ENCODE data around the gene IL4R. TPM values are rescaled to one million over a fixed set of nuclear protein-coding genes. Genes with fewer than 3 reads are reported as not detected.

IL4R gene
- polyA plus RNA-seq, 1 donor from 2014 or later = 0.07 TPM

DNA sequence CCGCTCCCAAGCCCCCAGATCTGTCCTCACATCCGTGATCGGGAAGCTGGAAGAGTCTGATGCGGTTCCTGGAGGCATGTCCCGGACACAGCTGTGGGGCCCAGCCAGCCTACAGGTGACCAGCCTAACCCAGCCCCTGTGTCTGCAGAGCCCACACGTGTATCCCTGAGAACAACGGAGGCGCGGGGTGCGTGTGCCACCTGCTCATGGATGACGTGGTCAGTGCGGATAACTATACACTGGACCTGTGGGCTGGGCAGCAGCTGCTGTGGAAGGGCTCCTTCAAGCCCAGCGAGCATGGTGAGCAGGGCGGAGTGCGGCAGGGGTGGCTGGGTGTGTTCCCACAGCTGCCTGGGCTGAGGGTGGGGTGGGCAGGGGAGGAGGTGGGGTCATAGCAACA is 30.9 kb downstream of the IL4R start:
- Histone ChIP-seq H2AFZ (ENCODE audit: low read depth, low read length) (no peak overlapping the region), H3K9me3 (ENCODE audit: low read length) (no peaks in the 10 kb centered on the region), H3K36me3 (ENCODE audit: insufficient read depth, low read length) (no peaks in the 10 kb centered on the region), H3K27me3 (ENCODE audit: insufficient read depth, low read depth, low read length) (no peaks in the 10 kb centered on the region), H3K4me2 (ENCODE audit: low read length) (no peak overlapping the region), H3K27ac (ENCODE audit: low read length) (no peak overlapping the region), H4K20me1 (ENCODE audit: insufficient read depth) (no peaks in the 10 kb centered on the region), H3K9me2 (ENCODE audit: insufficient read depth, low read length) (no peaks in the 10 kb centered on the region), H3K79me2 (replicated peaks; ENCODE audit: insufficient read depth, low read length) (no peaks in the 10 kb centered on the region), H3K4me3 (ENCODE audit: low read length) (no peak overlapping the region), H3K9ac (ENCODE audit: low read length) (no peak overlapping the region), H3F3A (ENCODE audit: insufficient read depth, low read length, poor library complexity, severe bottlenecking) (no peaks in the 10 kb centered on the region)
- TF ChIP-seq POLR2AphosphoS5 (IDR thresholded peaks at IDR 0.05) (no peak), SMC3 (conservative IDR thresholded peaks at IDR 0.05; ENCODE audit: poor library complexity) (no peak), MXI1 (conservative IDR thresholded peaks at IDR 0.05; ENCODE audit: poor library complexity, severe bottlenecking) (no peak), REST (IDR thresholded peaks at IDR 0.05; ENCODE audit: borderline replicate concordance) (no peak), TAF1 (IDR thresholded peaks at IDR 0.05; ENCODE audit: low read depth) (no peak), EP300 (conservative IDR thresholded peaks at IDR 0.05; ENCODE audit: poor library complexity, severe bottlenecking) (no peak), EZH2 (IDR thresholded peaks at IDR 0.05; ENCODE audit: borderline replicate concordance, insufficient read depth, low read length, poor library complexity, severe bottlenecking) (no peak), RAD21 (conservative IDR thresholded peaks at IDR 0.05) (no peak)
- TF ChIP-seq, protein P1, sequence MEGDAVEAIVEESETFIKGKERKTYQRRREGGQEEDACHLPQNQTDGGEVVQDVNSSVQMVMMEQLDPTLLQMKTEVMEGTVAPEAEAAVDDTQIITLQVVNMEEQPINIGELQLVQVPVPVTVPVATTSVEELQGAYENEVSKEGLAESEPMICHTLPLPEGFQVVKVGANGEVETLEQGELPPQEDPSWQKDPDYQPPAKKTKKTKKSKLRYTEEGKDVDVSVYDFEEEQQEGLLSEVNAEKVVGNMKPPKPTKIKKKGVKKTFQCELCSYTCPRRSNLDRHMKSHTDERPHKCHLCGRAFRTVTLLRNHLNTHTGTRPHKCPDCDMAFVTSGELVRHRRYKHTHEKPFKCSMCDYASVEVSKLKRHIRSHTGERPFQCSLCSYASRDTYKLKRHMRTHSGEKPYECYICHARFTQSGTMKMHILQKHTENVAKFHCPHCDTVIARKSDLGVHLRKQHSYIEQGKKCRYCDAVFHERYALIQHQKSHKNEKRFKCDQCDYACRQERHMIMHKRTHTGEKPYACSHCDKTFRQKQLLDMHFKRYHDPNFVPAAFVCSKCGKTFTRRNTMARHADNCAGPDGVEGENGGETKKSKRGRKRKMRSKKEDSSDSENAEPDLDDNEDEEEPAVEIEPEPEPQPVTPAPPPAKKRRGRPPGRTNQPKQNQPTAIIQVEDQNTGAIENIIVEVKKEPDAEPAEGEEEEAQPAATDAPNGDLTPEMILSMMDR (IDR thresholded peaks at IDR 0.05; ENCODE audit: poor library complexity, severe bottlenecking) = no peak

DNA sequence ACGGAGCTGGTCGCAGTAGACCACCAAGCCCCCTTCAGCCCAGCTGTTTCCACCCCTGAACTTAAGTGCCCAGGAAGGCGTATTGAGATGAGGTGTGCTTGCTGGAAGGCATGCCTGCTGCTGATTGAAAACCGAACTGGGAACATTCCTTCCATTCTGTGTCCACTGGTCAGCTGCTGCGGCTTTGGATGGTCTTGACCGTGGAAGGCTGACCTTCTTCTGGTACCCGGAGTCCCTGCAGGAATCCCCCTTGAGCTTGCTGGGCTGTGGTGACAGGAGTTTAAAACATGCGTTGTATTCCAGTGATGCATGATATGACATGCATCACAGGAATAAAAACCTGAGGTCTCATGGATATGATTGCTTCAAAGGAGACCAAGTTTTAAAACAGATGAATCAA is 31.4 kb downstream of the IL4R start:
- Histone ChIP-seq H3K9me2 (ENCODE audit: insufficient read depth, low read length) (no peaks in the 10 kb centered on the region), H3K27ac (ENCODE audit: low read length) (no peak overlapping the region), H3K9me3 (ENCODE audit: low read length) (no peaks in the 10 kb centered on the region), H4K20me1 (ENCODE audit: insufficient read depth) (no peaks in the 10 kb centered on the region), H3F3A (ENCODE audit: insufficient read depth, low read length, poor library complexity, severe bottlenecking) (no peaks in the 10 kb centered on the region), H3K4me3 (ENCODE audit: low read length) (no peak overlapping the region), H3K36me3 (ENCODE audit: insufficient read depth, low read length) (no peaks in the 10 kb centered on the region), H3K9ac (ENCODE audit: low read length) (no peak overlapping the region), H2AFZ (ENCODE audit: low read depth, low read length) (no peak overlapping the region), H3K27me3 (ENCODE audit: insufficient read depth, low read depth, low read length) (no peaks in the 10 kb centered on the region), H3K4me2 (ENCODE audit: low read length) (no peak overlapping the region), H3K79me2 (replicated peaks; ENCODE audit: insufficient read depth, low read length) (no peaks in the 10 kb centered on the region)
- TF ChIP-seq REST (IDR thresholded peaks at IDR 0.05; ENCODE audit: borderline replicate concordance) (no peak), RAD21 (conservative IDR thresholded peaks at IDR 0.05) (no peak), EP300 (conservative IDR thresholded peaks at IDR 0.05; ENCODE audit: poor library complexity, severe bottlenecking) (no peak), POLR2AphosphoS5 (IDR thresholded peaks at IDR 0.05) (no peak), EZH2 (IDR thresholded peaks at IDR 0.05; ENCODE audit: borderline replicate concordance, insufficient read depth, low read length, poor library complexity, severe bottlenecking) (no peak), SMC3 (conservative IDR thresholded peaks at IDR 0.05; ENCODE audit: poor library complexity) (no peak), MXI1 (conservative IDR thresholded peaks at IDR 0.05; ENCODE audit: poor library complexity, severe bottlenecking) (no peak), TAF1 (IDR thresholded peaks at IDR 0.05; ENCODE audit: low read depth) (no peak)
- TF ChIP-seq, protein P1 (IDR thresholded peaks at IDR 0.05; ENCODE audit: poor library complexity, severe bottlenecking) = no peak
